Inflammatory macrophage treated with lipopolysaccharide for 1 hour (primary cell): Measurements from ENCODE around the gene GARIN5A.
A peak's percentile ranks its signal among the peaks of the same experiment; 100 is the strongest.
"Not testable (repeated sequence)": the region's sequence is repeated elsewhere in the genome, so short reads cannot be mapped to it uniquely, and the experiment has no call there.

ENCODE experiments used
- DNase-seq, 2 donors: peaks; one replicate each; pipeline ENCODE4 v3.0.0-alpha.2; 2020 to 2022

The GARIN5A gene

DNA sequence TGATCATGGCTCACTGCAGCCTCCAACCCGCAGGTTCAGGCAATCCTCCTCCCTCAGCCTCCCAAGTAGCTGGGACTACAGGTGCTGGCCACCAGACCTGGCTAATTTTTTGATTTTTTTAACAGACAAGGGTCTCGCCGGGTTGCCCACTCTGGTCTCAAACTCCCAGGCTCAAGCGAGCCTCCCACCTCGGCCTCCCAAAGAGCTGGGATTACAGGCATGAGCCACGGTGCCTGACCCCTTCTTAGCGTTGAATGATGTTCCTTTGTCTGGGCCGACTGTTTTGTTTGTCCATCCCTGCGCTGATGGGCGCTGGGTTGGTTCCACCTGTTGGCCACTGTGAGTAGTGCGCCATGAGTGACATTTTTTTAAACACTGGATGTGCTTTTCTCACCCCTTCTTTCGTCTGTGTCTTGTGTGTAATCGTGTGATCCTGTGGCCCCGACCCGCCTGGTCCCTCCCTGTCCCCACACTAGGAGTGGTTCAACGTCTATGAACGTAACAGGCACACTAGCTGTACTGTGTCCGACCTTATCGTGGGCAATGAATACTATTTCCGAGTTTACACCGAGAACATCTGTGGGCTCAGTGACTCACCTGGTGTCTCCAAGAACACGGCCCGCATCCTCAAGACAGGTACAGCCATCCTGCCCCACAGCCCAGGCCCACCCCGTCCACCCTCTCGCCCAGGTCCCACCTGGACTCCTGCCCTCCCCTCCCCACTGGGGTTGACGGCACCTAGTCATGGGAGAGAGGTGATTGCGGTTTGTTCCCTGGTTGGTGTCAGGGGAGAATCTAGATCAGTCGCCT is 15.4 kb downstream of the GARIN5A start:
- peak; percentile 32 to 81 for DNase-seq

GRCh38 chr19:50460161-50460765 is 16.4 kb downstream of the GARIN5A start:
- DNase-seq: no peak

- no peak for DNase-seq
Measured at GRCh38 chr19:50459638-50460037, 17.0 kb downstream of the GARIN5A start.

GRCh38 chr19:50459067-50459456 is 17.6 kb downstream of the GARIN5A start:
- no peak for DNase-seq

GRCh38 chr19:50458396-50459066 is 18.1 kb downstream of the GARIN5A start:
- no peak for DNase-seq

DNA sequence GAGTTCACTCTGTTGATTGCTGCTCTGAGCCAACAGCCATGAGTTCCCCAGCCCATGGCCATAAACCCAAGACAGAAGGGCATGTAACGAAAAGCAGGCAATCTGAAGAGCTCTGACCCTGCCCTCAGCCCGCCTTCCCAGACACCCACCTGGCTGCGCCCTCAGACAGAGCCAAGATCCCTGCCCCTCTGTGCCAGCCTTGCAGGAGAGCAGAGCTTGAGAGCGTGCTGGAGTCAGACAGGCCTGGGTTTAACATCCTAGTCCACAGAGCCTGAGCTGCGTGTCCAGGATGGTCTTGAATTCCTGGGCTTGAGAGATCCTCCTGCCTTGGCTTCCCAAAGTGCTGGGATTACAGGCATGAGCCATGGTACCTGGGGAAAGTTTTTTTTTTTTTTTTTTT is 19.3 kb downstream of the GARIN5A start:
- no peak for DNase-seq

- DNase-seq: no peak
Measured at GRCh38 chr19:50455992-50456391, 20.7 kb downstream of the GARIN5A start.

DNA sequence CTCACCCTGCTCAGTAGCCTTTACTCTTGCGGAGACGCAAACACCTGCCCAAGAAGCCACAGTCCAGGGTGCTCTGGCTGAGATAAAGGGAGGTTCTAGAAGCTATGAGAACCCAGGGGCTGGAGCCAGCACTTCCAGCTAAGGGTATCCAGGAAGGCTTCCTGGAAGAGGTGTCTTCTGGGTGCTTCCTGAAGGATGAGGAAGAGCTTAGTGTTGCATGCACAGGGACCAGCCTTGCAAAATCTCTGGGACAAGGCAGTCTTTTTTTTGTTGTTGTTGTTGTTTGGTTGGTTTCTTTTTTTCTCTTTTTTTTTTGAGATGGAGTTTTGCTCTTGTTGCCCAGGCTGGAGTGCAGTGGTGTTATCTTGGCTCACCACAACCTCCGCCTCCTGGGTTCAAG is 23.4 kb downstream of the GARIN5A start:
- DNase-seq: no peak

DNA sequence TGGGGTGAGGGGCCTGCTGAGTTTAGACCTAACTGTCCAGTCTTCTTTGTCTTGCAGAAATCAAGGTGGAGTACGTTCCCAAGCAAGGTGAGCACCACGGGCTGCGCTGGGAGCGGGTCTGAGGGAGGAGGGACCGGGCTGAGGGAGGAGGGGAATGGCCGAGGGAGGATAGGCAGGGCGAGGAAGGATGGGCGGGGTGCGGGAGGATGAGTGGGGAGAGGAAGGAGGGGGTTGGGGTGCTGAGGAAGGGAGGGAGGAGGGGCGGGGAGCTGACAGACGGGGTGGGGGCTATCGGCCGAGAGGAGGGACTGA is 25.5 kb downstream of the GARIN5A start:
- DNase-seq: no peak

DNA sequence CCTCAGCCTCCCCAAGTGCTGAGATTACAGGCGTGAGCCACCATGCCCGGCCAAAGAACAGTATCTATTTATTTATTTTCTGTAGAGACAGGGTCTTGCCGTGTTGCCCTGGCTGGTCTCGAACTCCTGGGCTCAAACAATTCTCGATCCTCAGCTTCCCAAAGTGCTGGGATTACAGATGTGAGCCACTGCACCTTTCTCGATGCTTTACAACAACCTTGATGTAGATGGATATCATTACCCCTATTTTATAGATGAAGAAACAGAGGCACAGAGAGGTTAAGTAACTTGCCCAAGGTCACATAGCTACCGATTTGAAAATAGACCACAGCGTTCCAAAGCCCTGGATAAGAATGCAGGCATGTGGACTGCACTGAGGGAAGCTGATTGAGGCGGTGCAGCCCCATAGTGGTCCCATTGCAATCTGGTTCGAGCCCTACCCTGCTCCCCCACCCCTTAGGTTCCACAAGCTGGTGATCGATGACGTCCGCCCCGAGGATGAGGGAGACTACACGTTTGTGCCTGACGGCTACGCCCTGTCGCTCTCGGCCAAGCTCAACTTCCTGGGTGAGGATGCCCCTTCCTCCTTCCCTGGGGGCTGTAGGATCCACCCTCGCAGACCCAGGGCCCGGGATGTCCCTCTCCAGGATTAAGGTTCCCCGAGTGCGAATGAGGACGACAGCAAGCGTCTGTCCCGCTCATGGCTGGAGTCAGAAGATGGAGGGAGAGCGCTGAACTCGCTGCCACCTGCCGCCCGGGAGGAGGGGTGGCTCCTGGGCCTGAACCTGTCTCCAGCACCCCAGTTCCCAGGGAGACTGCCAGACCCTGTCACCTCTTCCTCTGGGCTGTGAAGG is 26.1 kb downstream of the GARIN5A start:
- no peak for DNase-seq

DNA sequence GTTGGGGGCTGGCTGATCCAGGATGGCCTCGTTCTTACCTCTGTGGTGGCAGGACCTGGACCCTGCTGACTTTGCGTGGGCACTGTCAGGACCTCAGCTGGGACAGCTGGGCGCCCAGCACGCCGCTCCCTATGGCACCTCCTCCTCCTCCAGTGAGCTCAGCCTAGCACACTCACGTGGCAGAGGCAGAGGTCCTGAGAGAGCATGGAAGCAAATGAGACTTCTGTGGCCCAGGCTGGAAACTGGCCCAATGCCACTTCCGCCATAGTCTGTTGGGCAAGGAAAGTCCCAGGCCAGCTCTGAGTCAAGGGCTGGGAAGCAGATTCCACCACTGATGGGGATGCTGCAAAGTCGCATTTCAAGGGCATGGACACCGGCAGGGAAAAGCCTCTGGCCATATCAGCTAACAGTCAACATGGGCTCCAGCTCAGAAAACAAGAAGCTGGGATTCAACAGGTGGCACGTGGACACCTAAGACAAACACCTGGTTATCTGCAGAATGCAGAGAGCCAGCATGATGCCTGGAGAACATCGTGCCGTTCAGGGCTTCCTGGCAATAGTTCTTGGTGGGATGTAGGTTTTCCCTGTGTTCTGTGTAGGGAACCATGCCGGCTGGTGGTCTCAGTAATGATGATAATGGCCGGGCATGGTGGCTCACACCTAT is 27.3 kb downstream of the GARIN5A start:
- DNase-seq: no peak

- no peak for DNase-seq
Measured at GRCh38 chr19:50447750-50448149, 28.9 kb downstream of the GARIN5A start.

GRCh38 chr19:50447053-50447452 is 29.6 kb downstream of the GARIN5A start:
- no peak for DNase-seq

- no peak for DNase-seq
Measured at GRCh38 chr19:50444059-50444458, 32.6 kb downstream of the GARIN5A start.

- DNase-seq: not testable (repeated sequence)
Measured at GRCh38 chr19:50439130-50439529, 37.5 kb downstream of the GARIN5A start.

- no peak for DNase-seq
Measured at GRCh38 chr19:50437862-50438449, 38.7 kb downstream of the GARIN5A start.

- DNase-seq: no peak
Measured at GRCh38 chr19:50435627-50436026, 41.0 kb downstream of the GARIN5A start.

DNA sequence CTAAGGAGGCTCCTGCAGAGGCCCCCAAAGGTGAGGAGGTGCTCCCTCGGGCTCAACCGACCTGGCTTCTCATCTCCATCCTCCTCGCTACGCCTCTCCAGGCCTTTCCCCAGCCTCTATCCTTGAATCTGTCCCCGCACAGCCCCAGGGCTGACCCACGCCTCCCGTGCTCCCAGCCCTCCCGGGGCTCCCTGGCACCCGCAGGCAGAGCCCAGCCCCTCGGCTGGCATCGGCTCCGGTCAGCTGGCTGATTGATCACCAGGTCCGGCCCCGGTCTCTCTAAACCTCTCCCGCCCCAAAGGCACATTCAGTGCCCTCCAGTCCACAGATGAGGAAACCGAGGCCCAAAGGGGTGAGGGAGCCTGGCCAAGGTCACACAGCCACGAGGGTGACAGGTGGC is 41.4 kb downstream of the GARIN5A start:
- DNase-seq: no peak

DNA sequence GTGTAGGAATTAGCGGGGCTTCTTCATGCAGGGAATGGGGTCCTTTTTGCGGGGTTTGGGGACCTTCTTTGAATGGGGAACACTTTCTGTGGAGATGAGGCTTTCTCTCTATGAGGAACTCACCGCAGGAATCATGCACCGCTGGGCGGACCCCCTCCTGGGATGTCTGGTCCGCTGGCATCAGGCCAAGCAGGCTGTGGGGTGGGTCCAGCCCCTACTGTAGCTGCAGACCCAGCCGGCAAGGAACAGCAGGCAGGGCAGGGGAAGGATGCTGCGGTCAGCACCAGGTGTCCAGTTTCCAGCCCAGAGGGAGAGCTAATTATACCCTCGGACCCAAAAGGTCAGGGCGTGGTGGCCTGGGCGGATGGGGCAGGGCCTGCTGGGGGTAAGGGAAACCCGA is 42.1 kb downstream of the GARIN5A start:
- DNase-seq: no peak

DNA sequence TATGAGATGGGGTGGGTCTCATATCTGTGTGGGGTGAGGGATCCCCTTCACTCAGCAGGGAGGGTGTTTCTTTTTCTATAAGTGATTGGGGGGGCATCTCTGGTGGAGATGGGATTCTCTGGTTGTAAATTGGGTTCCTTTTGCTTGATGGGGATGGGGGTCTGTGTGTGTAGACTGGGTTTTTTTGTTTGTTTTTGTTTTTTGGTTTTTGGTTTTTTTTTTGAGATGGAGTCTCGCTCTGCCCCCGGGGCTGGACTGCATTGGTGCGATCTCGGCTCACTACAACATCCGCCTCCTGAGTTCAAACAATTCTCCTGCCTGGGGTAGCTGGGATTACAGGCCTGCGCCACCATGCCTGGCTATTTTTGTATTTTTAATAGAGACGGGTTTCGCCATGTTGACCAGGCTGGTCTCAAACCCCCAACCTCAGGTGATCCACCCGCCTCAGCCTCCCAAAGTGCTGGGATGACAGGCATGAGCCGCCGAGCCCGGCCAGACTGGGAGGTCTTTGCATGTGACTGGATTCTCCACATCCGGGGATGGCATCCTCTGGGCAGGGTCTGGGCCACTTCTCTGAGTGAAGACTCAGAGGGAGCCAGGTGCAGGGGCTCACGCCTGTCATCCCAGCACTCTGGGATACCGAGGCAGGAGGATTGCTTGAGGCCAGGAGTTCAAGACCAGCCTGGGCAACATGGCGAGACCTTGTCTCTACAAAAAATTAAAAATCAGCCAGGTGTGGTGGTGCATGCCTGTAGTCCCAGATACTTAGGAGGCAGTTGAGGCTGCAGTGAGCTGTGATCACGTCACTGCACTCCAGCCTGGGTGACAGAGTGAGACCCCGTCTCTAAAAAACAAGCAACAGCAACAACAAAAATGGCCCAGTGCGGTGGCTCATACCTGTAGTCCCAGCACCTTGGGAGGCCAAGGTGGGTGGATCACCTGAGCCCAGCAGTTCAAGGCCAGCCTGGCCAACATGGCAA is 43.2 kb downstream of the GARIN5A start:
- no peak for DNase-seq
